ENCODE results near the gene KRT33B.

Gene KRT33B

GRCh38 chr17:41326173-41327145 lies 43.2 kb downstream of the KRT33B start:
- TF ChIP-seq CTCF (IDR thresholded peaks at IDR 0.05; ENCODE audit: low read depth, low read length, missing control alignments), result no peak
- no peak for DNase-seq (ENCODE audit: low read depth)
- in situ Hi-C loops (cut with HindIII; ENCODE audit: low sequenced_read_pairs), result no loop called here
- H3K4me3 ChIP-seq (ENCODE audit: low read depth, low read length), result no peak overlapping the region

GRCh38 chr17:41325611-41326010 lies 44.0 kb downstream of the KRT33B start:
- no peak for TF ChIP-seq CTCF (IDR thresholded peaks at IDR 0.05; ENCODE audit: low read depth, low read length, missing control alignments)
- in situ Hi-C loops (cut with HindIII; ENCODE audit: low sequenced_read_pairs), result no loop called here
- no peak for DNase-seq (ENCODE audit: low read depth)
- H3K4me3 ChIP-seq (ENCODE audit: low read depth, low read length), result no peak overlapping the region

- no peak overlapping the region for H3K4me3 ChIP-seq (ENCODE audit: low read depth, low read length)
- in situ Hi-C loops (cut with HindIII; ENCODE audit: low sequenced_read_pairs), result no loop called here
- DNase-seq (ENCODE audit: low read depth), result no peak
- TF ChIP-seq CTCF (IDR thresholded peaks at IDR 0.05; ENCODE audit: low read depth, low read length, missing control alignments), result no peak
These were observed 44.5 kb downstream of the KRT33B start for GRCh38 chr17:41325126-41325525.

GRCh38 chr17:41324180-41325075 lies 45.2 kb downstream of the KRT33B start:
- in situ Hi-C loops (cut with HindIII; ENCODE audit: low sequenced_read_pairs), result no loop called here
- no peak for DNase-seq (ENCODE audit: low read depth)
- TF ChIP-seq CTCF (IDR thresholded peaks at IDR 0.05; ENCODE audit: low read depth, low read length, missing control alignments), result no peak
- H3K4me3 ChIP-seq (ENCODE audit: low read depth, low read length), result no peak overlapping the region

GRCh38 chr17:41322903-41323895 lies 46.4 kb downstream of the KRT33B start:
- DNase-seq (ENCODE audit: low read depth), result no peak
- in situ Hi-C loops (cut with HindIII; ENCODE audit: low sequenced_read_pairs), result no loop called here
- no peak for TF ChIP-seq CTCF (IDR thresholded peaks at IDR 0.05; ENCODE audit: low read depth, low read length, missing control alignments)
- H3K4me3 ChIP-seq (ENCODE audit: low read depth, low read length), result no peak overlapping the region
